IMR-90 (cell line): ENCODE results near the gene CAMP. TPM values are rescaled to one million over a fixed set of nuclear protein-coding genes. Genes with fewer than 3 reads are reported as not detected.

Experiments used
- ATAC-seq: fragments of 200-7000 bp; cut with Tn5 transposase; 2 replicates; pipeline ENCODE4 v1.9.1; 2020; ENCODE audit warnings: low read depth, mild to moderate bottlenecking, moderate library complexity
- BruUV-seq: library from RNA; stranded (reverse); fragments of 400-500 nt; replicated peaks from 2 replicates; lab custom pipeline; 2021; lab: Mats Ljungman, UMichigan
- CTCF ChIA-PET: fragments of 300-600 bp; formaldehyde crosslinking; extraction: SDS; loops from one replicate; lab custom pipeline; 2021; ENCODE audit warnings: antibody characterized with exemption; lab: Yijun Ruan, JAX
- POLR2A ChIA-PET: fragments of 300-600 bp; sonication (Branson Sonifier 250); formaldehyde crosslinking; loops from one replicate; lab custom pipeline; 2022; ENCODE audit warnings: antibody characterized with exemption; ENCODE audit not compliant: unreplicated experiment; lab: Charles Lee
- DNase-seq: peaks from one replicate; pipeline ENCODE4 v3.0.0; 2013
- H2AFZ ChIP-seq: replicated peaks from 2 replicates; pipeline ENCODE3; 2013; ENCODE audit warnings: low read length, mild to moderate bottlenecking; ENCODE audit not compliant: poor library complexity
- H2AK5ac ChIP-seq: 2 replicates; pipeline ENCODE4 v1.6.1; 2013; ENCODE audit warnings: low read depth, low read length, inconsistent platforms
- H2AK9ac ChIP-seq: replicated peaks from 2 replicates; pipeline ENCODE3; 2013; ENCODE audit warnings: mild to moderate bottlenecking, low read depth, low read length, moderate library complexity; ENCODE audit not compliant: poor library complexity
- H2BK120ac ChIP-seq: 2 replicates; pipeline ENCODE4 v1.6.1; 2013; ENCODE audit warnings: low read depth, low read length, inconsistent platforms
- H2BK15ac ChIP-seq: 3 replicates; pipeline ENCODE4 v1.6.1; 2013; ENCODE audit warnings: low read depth, low read length, inconsistent platforms
- H2BK20ac ChIP-seq: 2 replicates; pipeline ENCODE4 v1.6.1; 2013; ENCODE audit warnings: low read depth, mild to moderate bottlenecking, inconsistent platforms, low read length, moderate library complexity
- H2BK5ac ChIP-seq: 2 replicates; pipeline ENCODE4 v1.6.1; 2013; ENCODE audit warnings: mild to moderate bottlenecking, low read depth, low read length, inconsistent platforms; ENCODE audit not compliant: poor library complexity, severe bottlenecking
- H3K14ac ChIP-seq: replicated peaks from 2 replicates; pipeline ENCODE4 v1.6.1; 2013; ENCODE audit warnings: low read depth, low read length, inconsistent platforms
- H3K18ac ChIP-seq: 2 replicates; pipeline ENCODE4 v1.6.1; 2013; ENCODE audit warnings: low read depth, low read length, control low read depth
- H3K23ac ChIP-seq: 2 replicates; pipeline ENCODE4 v1.6.1; 2013; ENCODE audit warnings: low read depth, low read length, inconsistent platforms
- H3K27ac ChIP-seq: 2 replicates; pipeline ENCODE4 v1.5.1; 2013; ENCODE audit warnings: mild to moderate bottlenecking, control low read depth, low read length; ENCODE audit not compliant: insufficient read depth
- H3K27me3 ChIP-seq: 2 replicates; pipeline ENCODE4 v1.6.1; 2013; ENCODE audit warnings: low read length; ENCODE audit not compliant: control insufficient read depth, insufficient read depth
- H3K36me3 ChIP-seq: 2 replicates; pipeline ENCODE4 v1.6.1; 2013; ENCODE audit warnings: low read length, mixed read lengths; ENCODE audit not compliant: control insufficient read depth, insufficient read depth
- H3K4ac ChIP-seq: 2 replicates; pipeline ENCODE4 v1.6.1; 2013; ENCODE audit warnings: low read depth, low read length, inconsistent platforms
- H3K4me1 ChIP-seq: 2 replicates; pipeline ENCODE4 v1.6.1; 2013; ENCODE audit warnings: low read length, mixed read lengths; ENCODE audit not compliant: control insufficient read depth, insufficient read depth
- H3K4me2 ChIP-seq: 2 replicates; pipeline ENCODE4 v1.6.1; 2013; ENCODE audit warnings: low read depth, mild to moderate bottlenecking, control low read depth, low read length, moderate library complexity
- H3K4me3 ChIP-seq: 2 replicates; pipeline ENCODE4 v1.5.1; 2013; ENCODE audit warnings: low read depth, mild to moderate bottlenecking, control low read depth, low read length, moderate library complexity; ENCODE audit not compliant: insufficient read depth
- H3K56ac ChIP-seq: 2 replicates; pipeline ENCODE4 v1.6.1; 2013; ENCODE audit warnings: low read length, inconsistent platforms; ENCODE audit not compliant: insufficient read depth; ENCODE audit errors: extremely low read depth
- H3K79me1 ChIP-seq, 2 experiments: 2 replicates each; pipeline ENCODE4 v1.6.1; 2013; ENCODE audit warnings: low read length in 2 of 2, inconsistent platforms in 1 of 2, low read depth in 1 of 2
- H3K9ac ChIP-seq: 2 replicates; pipeline ENCODE4 v1.6.1; 2013; ENCODE audit warnings: low read depth, low read length, control low read depth
- H3K9me1 ChIP-seq: 2 replicates; pipeline ENCODE4 v1.6.1; 2013; ENCODE audit warnings: low read length, inconsistent platforms; ENCODE audit not compliant: insufficient read depth
- H3K9me3 ChIP-seq: 2 replicates; pipeline ENCODE4 v1.6.1; 2013; ENCODE audit warnings: low read length; ENCODE audit not compliant: control insufficient read depth, insufficient read depth
- H4K20me1 ChIP-seq: 2 replicates; pipeline ENCODE4 v1.6.1; 2013; ENCODE audit warnings: low read length, inconsistent platforms; ENCODE audit not compliant: insufficient read depth
- H4K5ac ChIP-seq: 2 replicates; pipeline ENCODE4 v1.6.1; 2013; ENCODE audit warnings: mild to moderate bottlenecking, low read depth, low read length, control low read depth
- H4K8ac ChIP-seq, 2 experiments: 2 replicates each; pipeline ENCODE4 v1.6.1; 2013; ENCODE audit warnings: low read depth in 2 of 2, low read length in 2 of 2, control low read depth in 1 of 2, inconsistent platforms in 1 of 2
- H4K91ac ChIP-seq: 2 replicates; pipeline ENCODE4 v1.6.1; 2013; ENCODE audit warnings: low read depth, low read length, inconsistent platforms; ENCODE audit not compliant: insufficient read depth
- BHLHE40 ChIP-seq: fragments of 150-350 bp; IDR thresholded peaks from 2 replicates; pipeline ENCODE4 v1.6.1; 2016; ENCODE audit warnings: mild to moderate bottlenecking, low read depth, low read length
- CTCF ChIP-seq: conservative IDR thresholded peaks from 2 replicates; pipeline ENCODE4 v1.5.1; 2012; ENCODE audit warnings: mild to moderate bottlenecking, low read depth, low read length, improper control_type of control experiment
- MAFK ChIP-seq: IDR thresholded peaks from 2 replicates; pipeline ENCODE4 v1.6.1; 2012; ENCODE audit warnings: low read depth, low read length, improper control_type of control experiment
- RAD21 ChIP-seq: IDR thresholded peaks from 2 replicates; pipeline ENCODE4 v1.6.1; 2012; ENCODE audit warnings: low read length, improper control_type of control experiment
- RCOR1 ChIP-seq: IDR thresholded peaks from 2 replicates; pipeline ENCODE4 v1.6.1; 2012; ENCODE audit warnings: mild to moderate bottlenecking, low read length, improper control_type of control experiment; ENCODE audit not compliant: insufficient replicate concordance
- USF2 ChIP-seq: fragments of 150-350 bp; IDR thresholded peaks from 2 replicates; pipeline ENCODE4 v1.6.1; 2017; ENCODE audit warnings: mild to moderate bottlenecking, antibody characterized with exemption, low read length, low read depth
- WGBS, 2 experiments: methylation state at CpG; one replicate each; pipeline versions ENCODE4 v1.1.5 to v1.1.7; 2013; ENCODE audit warnings: missing lambda C conversion rate in 2 of 2; ENCODE audit not compliant: insufficient read length in 1 of 2; ENCODE audit errors: extremely low coverage in 2 of 2; 5-methylcytosine and 5-hydroxymethylcytosine counted together
- dilution Hi-C: fragments of 300-500 bp; cut with HindIII; formaldehyde crosslinking; loops from one replicate; pipeline ENCODE4 v1.14.3; 2018; ENCODE audit warnings: low sequenced_read_pairs; ENCODE audit not compliant: unreplicated experiment
- in situ Hi-C: fragments of 300-500 bp; cut with MboI; formaldehyde crosslinking; loops from 3 replicates; pipeline ENCODE4 v1.14.3; 2019; ENCODE audit warnings: low sequenced_read_pairs, inconsistent platforms, mixed read lengths
- intact Hi-C: fragments of 100-400 bp; cut with micrococcal nuclease; formaldehyde crosslinking; loops from 2 replicates; pipeline ENCODE4 v1.10.0; 2022
- polyA plus RNA-seq, 3 experiments: library from polyadenylated mRNA; depleted of rRNA; stranded (reverse); fragments of >200 nt; gene quantifications; 2 replicates each; pipeline ENCODE4 v1.2.3, GENCODE V29; 2012; ENCODE audit warnings: low replicate concordance in 1 of 3
- total RNA-seq: library from RNA; depleted of rRNA; stranded (reverse); fragments of >200 nt; gene quantifications from 2 replicates; pipeline ENCODE4 v1.2.3, GENCODE V29; 2012

The CAMP gene
- total and polyA plus RNA-seq, 2 of the 4 experiments (the other 2 are of a cell fraction), result not detected

- Histone ChIP-seq H3K36me3 (no peaks in the 10 kb centered on the region), H3K56ac (no peak overlapping the region), H3K4me1 (no peaks in the 10 kb centered on the region), H3K4ac (no peak overlapping the region), H2BK15ac (no peak overlapping the region), H3K9me3 (no peaks in the 10 kb centered on the region), H3K23ac (no peak overlapping the region), H3K4me2 (no peak overlapping the region), H3K9ac (no peak overlapping the region), H3K14ac (no peak overlapping the region), H2AK5ac (no peak overlapping the region), H2AK9ac (no peak overlapping the region), H4K91ac (no peak overlapping the region), H4K20me1 (no peaks in the 10 kb centered on the region), H3K9me1 (no peaks in the 10 kb centered on the region), H2BK5ac (no peak overlapping the region), H3K27ac (no peak overlapping the region), H3K4me3 (no peak overlapping the region), H2AFZ (no peak overlapping the region), H4K5ac (no peak overlapping the region), H3K79me1 (no peaks in the 10 kb centered on the region), H2BK20ac (no peak overlapping the region), H3K18ac (no peak overlapping the region), H2BK120ac (no peak overlapping the region), H3K27me3 (peaks cover 1% of the 10 kb centered on the region; the same call in 1 of the 2 replicates), H4K8ac (no peak overlapping the region)
- WGBS, 2 experiments, result no CpG with 5 or more reads among the region's 4 CpGs
- DNase-seq, result no peak
- ChIA-PET POLR2A (no interaction called here), CTCF (no interaction called here)
- no TSS peak for BruUV-seq
- ATAC-seq, result no peak
- in situ Hi-C loops, result no loop called here
- TF ChIP-seq USF2 (no peak), BHLHE40 (no peak), CTCF (no peak), RAD21 (no peak), RCOR1 (no peak), MAFK (no peak)
- dilution Hi-C loops, result no loop called here
- intact Hi-C loops, result loop anchor here (1.0 kb wide), 1 partner anchor 204 kb away; no protein-coding TSS in a partner anchor
Measured at GRCh38 chr3:48232232-48232631, 8.9 kb downstream of the CAMP start.
